BLaER1 (cell line): ENCODE data around the gene CRABP1.
"Not testable (repeated sequence)": the region's sequence is repeated elsewhere in the genome, so short reads cannot be mapped to it uniquely, and the experiment has no call there.

ENCODE experiments used
- H3K27ac ChIP-seq: shearing (Covaris generic); formaldehyde crosslinking; 2 replicates; pipeline ENCODE4 v1.8.1; 2022
- H3K27me3 ChIP-seq: shearing (Covaris generic); formaldehyde crosslinking; 2 replicates; pipeline ENCODE4 v1.8.1; 2022
- H3K36me3 ChIP-seq: shearing (Covaris generic); formaldehyde crosslinking; 2 replicates; pipeline ENCODE4 v1.8.1; 2022
- H3K4me1 ChIP-seq: shearing (Covaris generic); formaldehyde crosslinking; 2 replicates; pipeline ENCODE4 v1.8.1; 2022
- H3K4me2 ChIP-seq: shearing (Covaris generic); formaldehyde crosslinking; 2 replicates; pipeline ENCODE4 v1.8.1; 2022
- H3K4me3 ChIP-seq: shearing (Covaris generic); formaldehyde crosslinking; 2 replicates; pipeline ENCODE4 v1.8.1; 2022
- H3K9ac ChIP-seq: shearing (Covaris generic); formaldehyde crosslinking; 2 replicates; pipeline ENCODE4 v1.8.1; 2022
- H3K9me3 ChIP-seq: shearing (Covaris generic); formaldehyde crosslinking; 2 replicates; pipeline ENCODE4 v1.8.1; 2022
- H4K20me1 ChIP-seq: shearing (Covaris generic); formaldehyde crosslinking; 2 replicates; pipeline ENCODE4 v1.8.1; 2022
- Cebpa-rat ChIP-seq: shearing (Covaris generic); IDR thresholded peaks from 2 replicates; pipeline ENCODE4 v1.8.1; 2022

CRABP1 gene

DNA sequence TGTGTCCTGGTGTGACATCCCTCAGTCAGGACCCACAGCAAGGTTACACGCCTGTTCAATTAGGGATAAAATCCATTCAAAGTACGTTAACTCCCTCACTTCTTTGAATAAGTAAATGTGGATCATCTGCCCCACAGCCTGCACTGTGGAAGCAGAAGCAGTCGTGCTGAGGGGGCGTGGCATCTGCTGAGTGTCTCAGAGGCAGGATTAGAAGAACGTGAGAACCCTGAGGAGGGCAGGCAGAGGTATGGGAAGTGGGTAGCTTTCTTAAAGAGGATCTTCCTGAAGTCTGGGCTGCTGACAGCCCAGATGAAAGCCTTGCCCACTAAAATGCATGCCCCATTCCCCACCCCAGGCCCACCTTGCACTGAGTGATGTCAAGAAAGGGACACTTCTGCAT, 28.5 kb downstream of the CRABP1 start:
- no peaks in the 10 kb centered on the region for H4K20me1 ChIP-seq
- H3K9me3 ChIP-seq = no peaks in the 10 kb centered on the region
- no peak overlapping the region for H3K27ac ChIP-seq
- no peaks in the 10 kb centered on the region for H3K36me3 ChIP-seq
- no peaks in the 10 kb centered on the region for H3K4me1 ChIP-seq
- H3K27me3 ChIP-seq = no peaks in the 10 kb centered on the region
- no peak overlapping the region for H3K4me2 ChIP-seq
- no peak for TF ChIP-seq Cebpa-rat
- H3K4me3 ChIP-seq = no peak overlapping the region
- H3K9ac ChIP-seq = no peak overlapping the region

DNA sequence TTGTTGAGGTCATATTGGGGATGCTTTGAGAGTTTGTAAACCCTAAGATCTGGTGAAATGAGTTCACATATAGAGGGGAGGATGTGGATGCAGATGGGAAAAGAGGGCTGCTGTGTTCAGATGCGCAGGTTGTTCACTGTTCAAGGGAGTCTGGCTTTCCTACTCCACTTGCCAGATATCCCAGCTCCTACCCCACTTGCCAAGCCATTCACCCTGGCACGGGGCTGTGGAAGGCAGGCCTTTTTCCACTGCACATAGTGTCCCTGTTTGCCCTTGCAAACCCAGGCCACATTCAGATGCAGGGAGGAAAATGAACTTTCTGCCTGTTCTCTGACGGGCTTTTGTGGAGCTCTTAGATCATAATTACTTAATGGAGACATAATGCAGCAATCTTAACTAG, 29.0 kb downstream of the CRABP1 start:
- no peak for TF ChIP-seq Cebpa-rat
- H4K20me1 ChIP-seq = no peaks in the 10 kb centered on the region
- no peaks in the 10 kb centered on the region for H3K9me3 ChIP-seq
- H3K4me3 ChIP-seq = no peak overlapping the region
- no peaks in the 10 kb centered on the region for H3K27me3 ChIP-seq
- H3K27ac ChIP-seq = no peak overlapping the region
- no peak overlapping the region for H3K9ac ChIP-seq
- H3K4me2 ChIP-seq = no peak overlapping the region
- H3K36me3 ChIP-seq = no peaks in the 10 kb centered on the region
- no peaks in the 10 kb centered on the region for H3K4me1 ChIP-seq

DNA sequence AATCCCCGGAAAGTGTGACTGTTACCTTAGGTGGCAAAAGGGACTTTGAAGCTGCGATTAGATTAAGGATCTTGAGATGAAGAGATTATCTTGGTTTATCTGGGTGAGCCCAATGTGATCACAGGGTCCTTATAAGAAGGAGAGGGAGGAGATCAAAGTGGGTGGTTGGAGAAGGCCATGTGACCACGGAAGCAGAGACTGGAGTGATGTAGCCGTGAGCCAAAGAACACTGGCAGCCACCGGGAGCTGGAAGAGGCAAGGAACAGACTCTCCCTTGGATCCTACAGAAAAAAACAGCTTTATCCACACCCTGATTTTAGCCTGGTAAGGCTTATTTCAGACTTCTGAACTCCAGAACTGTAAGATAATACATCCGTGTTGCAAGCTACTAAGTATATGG, 29.9 kb downstream of the CRABP1 start:
- no peak for TF ChIP-seq Cebpa-rat
- Histone ChIP-seq H3K4me2 (no peak overlapping the region), H3K4me3 (no peak overlapping the region)

DNA sequence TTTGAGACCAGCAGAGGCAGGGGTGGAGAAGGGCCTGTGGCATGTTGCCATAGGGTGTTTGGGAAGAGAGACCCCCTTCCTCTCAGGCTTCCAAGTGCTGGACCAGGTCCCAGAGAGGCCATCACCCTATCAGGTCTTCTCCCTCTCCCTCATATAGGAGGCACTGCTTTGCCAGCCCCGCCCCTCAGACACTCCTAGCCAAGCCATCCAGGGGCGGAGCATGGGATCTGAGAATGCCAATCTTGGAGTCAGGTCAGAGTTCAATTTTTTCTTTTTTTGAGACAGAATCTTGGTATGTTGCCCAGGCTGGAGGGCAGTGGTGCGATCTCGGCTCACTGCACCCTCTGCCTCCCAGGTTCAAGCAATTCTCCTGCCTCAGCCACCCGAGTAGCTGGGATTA, 32.7 kb downstream of the CRABP1 start:
- Histone ChIP-seq H3K4me3 (no peak overlapping the region), H3K4me2 (no peak overlapping the region), H3K9me3 (no peaks in the 10 kb centered on the region), H3K27ac (no peak overlapping the region), H4K20me1 (no peaks in the 10 kb centered on the region), H3K4me1 (peaks cover 7% of the 10 kb centered on the region), H3K27me3 (no peaks in the 10 kb centered on the region), H3K9ac (no peak overlapping the region), H3K36me3 (no peaks in the 10 kb centered on the region)
- no peak for TF ChIP-seq Cebpa-rat

More for the DNA sequence above, 29.9 kb downstream of the CRABP1 start:
- Histone ChIP-seq H3K36me3 (no peaks in the 10 kb centered on the region), H3K27me3 (no peaks in the 10 kb centered on the region), H3K9me3 (no peaks in the 10 kb centered on the region), H3K9ac (no peak overlapping the region), H3K27ac (no peak overlapping the region), H4K20me1 (no peaks in the 10 kb centered on the region), H3K4me1 (peaks cover 3% of the 10 kb centered on the region)

DNA sequence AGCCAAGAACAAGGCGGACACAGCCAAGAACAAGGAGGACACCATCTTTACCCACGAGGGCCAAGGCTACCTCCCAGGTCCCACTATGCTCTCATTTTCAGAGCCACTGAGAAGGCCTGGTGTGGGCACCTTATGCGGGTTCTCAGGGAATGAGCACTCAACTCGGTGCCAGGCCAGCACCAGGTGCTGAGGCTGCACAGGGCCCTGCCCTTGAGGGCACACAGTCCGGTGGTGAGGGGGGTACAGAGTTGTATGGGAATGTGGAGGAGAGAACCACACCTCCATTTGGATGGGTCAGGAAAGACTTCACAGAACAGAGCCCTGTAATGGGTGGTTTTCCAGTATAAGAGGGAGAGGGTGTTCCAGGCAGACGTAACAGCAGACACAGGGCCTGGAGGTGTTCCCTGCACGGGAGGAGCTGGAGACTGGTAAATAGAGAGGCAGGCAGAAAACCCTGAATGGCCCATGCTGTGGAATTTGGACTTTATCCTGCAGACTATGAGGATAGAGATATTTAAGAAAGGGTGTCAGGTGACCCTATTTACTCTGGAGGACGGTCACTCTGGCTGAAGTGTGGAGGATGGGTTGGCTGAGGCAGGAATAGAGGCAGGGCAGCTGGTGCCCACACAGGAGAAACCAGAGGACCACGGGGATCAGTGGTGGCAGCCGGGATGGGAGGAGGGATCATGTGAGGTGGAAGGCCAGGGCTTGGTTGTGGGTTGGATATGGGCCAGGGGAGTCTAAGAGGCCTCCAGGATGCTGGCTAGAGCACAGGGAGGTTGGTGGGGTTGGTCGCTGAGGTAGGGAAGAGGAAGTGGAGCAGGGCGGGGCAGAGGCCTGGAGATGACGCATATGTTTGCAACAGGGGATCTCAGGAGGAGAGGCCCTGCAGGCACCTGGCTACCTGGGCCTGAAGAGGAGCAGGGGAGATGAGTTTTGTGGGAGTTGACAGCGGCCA, 34.6 kb downstream of the CRABP1 start:
- Histone ChIP-seq H3K9ac (no peak overlapping the region), H3K27ac (no peak overlapping the region), H3K4me3 (no peak overlapping the region), H3K4me1 (peaks cover 7% of the 10 kb centered on the region), H4K20me1 (no peaks in the 10 kb centered on the region), H3K4me2 (peak overlapping the region; percentile 24; the same call in 1 of the 2 replicates), H3K36me3 (no peaks in the 10 kb centered on the region), H3K27me3 (no peaks in the 10 kb centered on the region), H3K9me3 (no peaks in the 10 kb centered on the region)
- TF ChIP-seq Cebpa-rat = no peak

DNA sequence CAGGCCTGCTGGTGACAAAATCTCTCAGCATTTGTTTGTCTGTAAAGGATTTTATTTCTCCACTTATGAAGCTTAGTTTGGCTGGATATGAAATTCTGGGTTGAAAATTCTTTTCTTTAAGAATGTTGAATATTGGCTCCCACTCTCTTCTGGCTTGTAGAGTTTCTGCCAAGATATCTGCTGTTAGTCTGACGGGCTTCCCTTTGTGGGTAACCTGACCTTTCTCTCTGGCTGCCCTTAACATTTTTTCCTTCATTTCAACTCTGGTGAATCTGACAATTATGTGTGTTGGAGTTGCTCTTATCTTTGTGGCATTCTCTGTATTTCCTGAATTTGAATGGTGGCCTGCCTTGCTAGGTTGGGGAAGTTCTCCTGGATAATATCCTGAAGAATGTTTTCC, 40.0 kb downstream of the CRABP1 start:
- not testable (repeated sequence) for H3K4me1 ChIP-seq, H3K9me3 ChIP-seq, H4K20me1 ChIP-seq, H3K4me3 ChIP-seq, H3K9ac ChIP-seq, H3K27ac ChIP-seq, H3K27me3 ChIP-seq, H3K36me3 ChIP-seq, H3K4me2 ChIP-seq

DNA sequence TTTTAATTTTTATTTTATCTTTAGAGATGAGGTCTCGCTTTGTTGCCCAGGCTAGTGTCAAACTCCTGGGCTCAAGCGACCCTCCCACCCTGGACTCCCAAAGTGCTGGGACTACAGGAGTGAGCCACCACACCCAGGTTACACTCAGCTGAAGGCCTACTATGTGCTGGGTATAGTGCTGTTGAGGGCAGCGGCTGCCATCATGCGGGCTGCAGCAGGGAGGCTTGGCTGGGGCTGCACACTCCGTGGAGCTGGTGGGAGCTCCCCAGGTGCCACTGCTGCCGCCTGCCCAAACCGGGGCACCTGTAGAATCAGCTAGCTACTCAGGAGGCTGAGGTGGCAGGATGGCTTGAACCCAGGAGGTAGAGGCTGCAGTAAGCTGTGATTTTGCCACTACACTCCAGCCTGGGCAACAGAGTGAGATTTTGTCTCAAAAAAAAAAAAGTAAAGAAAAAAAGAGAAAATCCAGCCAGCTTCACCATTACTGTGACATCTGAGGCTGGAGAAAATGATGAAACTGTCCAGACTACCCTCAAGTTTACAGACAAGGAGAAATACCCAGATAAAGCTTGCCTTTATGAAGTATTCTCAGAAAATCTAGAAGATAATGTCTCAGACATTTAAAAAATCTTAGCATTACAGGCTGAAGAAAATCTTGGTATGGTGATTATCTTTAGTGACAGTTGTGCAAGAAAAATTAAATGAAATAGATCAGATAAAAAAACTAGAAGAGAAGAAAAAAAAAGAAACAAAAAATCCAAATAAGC, 42.1 kb downstream of the CRABP1 start:
- no peaks in the 10 kb centered on the region for H3K27me3 ChIP-seq
- H4K20me1 ChIP-seq = no peaks in the 10 kb centered on the region
- H3K4me3 ChIP-seq = no peak overlapping the region
- no peaks in the 10 kb centered on the region for H3K4me1 ChIP-seq
- TF ChIP-seq Cebpa-rat = no peak
- no peak overlapping the region for H3K4me2 ChIP-seq
- no peaks in the 10 kb centered on the region for H3K36me3 ChIP-seq
- no peaks in the 10 kb centered on the region for H3K9me3 ChIP-seq
- no peak overlapping the region for H3K9ac ChIP-seq
- no peak overlapping the region for H3K27ac ChIP-seq

DNA sequence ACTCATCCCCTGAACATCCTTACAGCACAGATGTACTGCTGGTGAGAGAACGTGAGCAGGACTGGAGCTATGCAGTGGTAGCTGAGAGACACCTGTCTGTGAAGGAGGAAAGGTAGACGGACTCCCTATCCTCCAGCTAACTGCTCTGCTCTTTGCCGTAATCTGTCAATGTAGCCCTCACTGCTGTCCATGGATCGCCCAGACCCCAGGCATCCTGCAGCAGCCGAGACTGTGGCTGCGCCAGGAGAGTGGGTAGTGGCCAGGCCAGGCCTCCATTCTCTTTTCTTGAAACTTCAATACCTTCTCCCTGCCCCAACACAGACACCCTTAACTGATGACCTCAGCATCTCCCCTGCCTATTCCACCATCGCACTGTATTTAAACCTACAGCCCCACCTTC, 44.5 kb downstream of the CRABP1 start:
- Histone ChIP-seq H3K9me3 (no peaks in the 10 kb centered on the region), H3K4me2 (no peak overlapping the region), H3K27ac (no peak overlapping the region), H3K36me3 (no peaks in the 10 kb centered on the region), H3K4me3 (no peak overlapping the region), H3K4me1 (no peaks in the 10 kb centered on the region), H3K9ac (no peak overlapping the region), H4K20me1 (no peaks in the 10 kb centered on the region), H3K27me3 (no peaks in the 10 kb centered on the region)
- TF ChIP-seq Cebpa-rat = no peak

DNA sequence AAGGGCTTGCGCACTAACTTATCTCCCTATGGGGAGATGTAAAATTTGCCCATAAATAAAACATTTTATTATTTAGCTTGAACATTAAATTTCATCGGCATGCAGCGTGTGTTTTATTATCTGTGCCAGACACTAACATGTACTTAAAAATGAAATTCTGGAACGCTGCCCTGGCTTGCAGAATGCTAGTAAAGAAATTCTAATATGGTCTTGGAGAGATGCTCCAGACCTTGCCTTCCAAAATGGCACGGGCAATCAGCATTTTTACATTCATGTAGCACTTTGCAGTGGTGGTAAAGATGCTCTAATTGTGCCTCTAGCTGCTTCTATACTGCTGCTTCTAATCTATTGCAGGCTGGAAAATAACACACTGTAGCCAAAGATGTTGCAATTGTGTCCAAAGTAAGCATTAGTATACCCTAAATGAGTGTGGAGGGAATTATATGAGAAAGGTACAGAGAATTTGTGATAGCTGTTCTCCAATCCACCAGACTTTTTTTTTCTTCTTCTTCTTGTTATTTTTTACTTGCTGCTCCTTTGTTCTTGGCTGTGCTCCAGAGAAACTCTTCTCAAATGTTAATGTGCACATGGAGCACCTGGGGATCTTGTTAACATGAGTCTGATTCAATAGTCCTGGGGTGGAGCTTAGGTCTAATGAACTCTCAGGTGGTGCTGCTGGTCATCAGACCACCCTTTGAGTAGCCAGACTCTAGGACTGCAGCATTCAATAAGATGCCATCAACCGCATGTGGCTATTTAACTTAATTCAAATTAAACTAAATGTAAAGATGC, 47.3 kb downstream of the CRABP1 start:
- Histone ChIP-seq H3K4me2 (no peak overlapping the region), H3K27ac (no peak overlapping the region), H4K20me1 (no peaks in the 10 kb centered on the region), H3K4me3 (no peak overlapping the region), H3K9ac (no peak overlapping the region), H3K36me3 (no peaks in the 10 kb centered on the region), H3K27me3 (no peaks in the 10 kb centered on the region), H3K9me3 (no peaks in the 10 kb centered on the region), H3K4me1 (no peaks in the 10 kb centered on the region)
- no peak for TF ChIP-seq Cebpa-rat
